C4-2B (cell line): ENCODE data around the gene KLK13.

Experiments
- CTCF ChIP-seq: fragments of 450-650 bp; conservative IDR thresholded peaks from 2 replicates; pipeline ENCODE4 v1.5.1; 2017; ENCODE audit warnings: mild to moderate bottlenecking
- ZFX ChIP-seq: fragments of 450-650 bp; IDR thresholded peaks from 2 replicates; pipeline ENCODE4 v1.6.1; 2017

- no peak for TF ChIP-seq CTCF
- TF ChIP-seq ZFX, result no peak
These were observed 38.1 kb upstream of the KLK13 start for GRCh38 chr19:51102991-51103390.
